ENCODE results near the gene MBNL3. TPM values are rescaled to one million over a fixed set of nuclear protein-coding genes. Genes with fewer than 3 reads are reported as not detected.

The MBNL3 gene
- polyA plus RNA-seq, 1 of the 3 experiments (the other 2 are of a cell fraction), result 0.21 TPM

DNA sequence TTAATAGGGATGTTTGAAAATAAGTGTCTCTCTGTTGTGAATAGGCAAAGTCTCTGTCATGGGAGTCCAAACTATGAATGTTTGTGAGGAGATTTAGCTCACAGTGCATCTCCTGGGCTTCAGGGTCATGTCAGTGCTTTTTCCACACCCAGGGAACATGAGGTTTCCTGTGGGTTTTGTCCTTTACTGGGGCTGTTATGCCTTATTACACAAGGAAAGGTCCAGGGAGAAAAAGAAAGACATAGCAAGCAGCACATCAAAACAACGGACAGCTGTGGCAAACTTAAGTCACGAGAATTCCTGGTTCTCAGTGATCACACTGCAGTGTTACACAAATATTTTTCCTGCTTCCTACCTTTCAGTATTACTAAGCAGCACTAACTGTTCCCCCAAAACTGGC lies 99.4 kb downstream of the MBNL3 start (continued):
- TF ChIP-seq, protein P1, sequence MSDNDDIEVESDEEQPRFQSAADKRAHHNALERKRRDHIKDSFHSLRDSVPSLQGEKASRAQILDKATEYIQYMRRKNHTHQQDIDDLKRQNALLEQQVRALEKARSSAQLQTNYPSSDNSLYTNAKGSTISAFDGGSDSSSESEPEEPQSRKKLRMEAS (IDR thresholded peaks at IDR 0.05; ENCODE audit: low read depth), result no peak

DNA sequence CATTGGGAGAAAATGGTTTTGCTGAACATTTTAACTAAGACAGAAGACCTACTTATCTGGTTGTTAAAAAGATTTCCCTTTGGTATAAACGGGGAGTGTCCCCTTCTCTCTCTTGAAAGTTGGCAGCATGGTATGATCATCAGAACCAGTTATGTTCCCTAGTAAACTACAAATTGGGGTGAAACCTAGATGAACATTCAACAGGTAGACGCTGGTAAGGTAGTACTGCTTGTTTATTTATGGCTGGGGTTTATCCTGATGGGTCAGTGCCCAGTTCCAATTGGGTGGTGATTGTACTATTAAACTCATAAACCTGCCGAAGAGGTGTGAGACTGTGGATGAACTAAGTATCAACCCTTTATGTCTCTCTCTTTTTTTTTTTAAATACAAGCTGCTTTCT lies 100.5 kb downstream of the MBNL3 start:
- no peak overlapping the region for H3K4me3 ChIP-seq (ENCODE audit: low read depth in 2 of 2, low read length in 1 of 2)
- H3K9me2 ChIP-seq, result no peaks in the 10 kb centered on the region
- no peak for DNase-seq
- no peak overlapping the region for H3K27ac ChIP-seq (ENCODE audit: low read depth in 2 of 2, low read length in 1 of 2)
- no peaks in the 10 kb centered on the region for H3K79me2 ChIP-seq (ENCODE audit: insufficient read depth)
- no peak overlapping the region for H3K4me2 ChIP-seq
- ChIA-PET POLR2A (no interaction called here), CTCF (no interaction called here)
- no peak overlapping the region for H3K9ac ChIP-seq
- no peaks in the 10 kb centered on the region for H4K20me1 ChIP-seq (ENCODE audit: insufficient read depth)
- TF ChIP-seq RAD21 (IDR thresholded peaks at IDR 0.05; ENCODE audit: low read length), result no peak
- no peak for TF ChIP-seq MEF2A (IDR thresholded peaks at IDR 0.05; ENCODE audit: borderline replicate concordance, low read depth)
- TF ChIP-seq GATA2 (CRISPR knock-in tag; IDR thresholded peaks at IDR 0.05), result no peak
- H3K27me3 ChIP-seq (ENCODE audit: insufficient read depth), result no peaks in the 10 kb centered on the region
- H3K36me3 ChIP-seq (replicated peaks in 1 of 2; ENCODE audit: control insufficient read depth in 1 of 2, insufficient read depth in 2 of 2, low read length in 1 of 2), result no peaks in the 10 kb centered on the region
- no peaks in the 10 kb centered on the region for H3K9me3 ChIP-seq
- H2AFZ ChIP-seq (ENCODE audit: low read depth), result no peak overlapping the region
- WGBS (ENCODE audit: low lambda C conversion rate), result 34% methylated on average over 3 of the region's 3 CpGs
- H3F3A ChIP-seq (replicated peaks; ENCODE audit: insufficient read depth), result no peaks in the 10 kb centered on the region
- H3K4me1 ChIP-seq (ENCODE audit: control insufficient read depth in 1 of 2, insufficient read depth in 2 of 2, low read depth in 1 of 2, low read length in 1 of 2), result no peaks in the 10 kb centered on the region; a peak in 1 of 4 replicates

DNA sequence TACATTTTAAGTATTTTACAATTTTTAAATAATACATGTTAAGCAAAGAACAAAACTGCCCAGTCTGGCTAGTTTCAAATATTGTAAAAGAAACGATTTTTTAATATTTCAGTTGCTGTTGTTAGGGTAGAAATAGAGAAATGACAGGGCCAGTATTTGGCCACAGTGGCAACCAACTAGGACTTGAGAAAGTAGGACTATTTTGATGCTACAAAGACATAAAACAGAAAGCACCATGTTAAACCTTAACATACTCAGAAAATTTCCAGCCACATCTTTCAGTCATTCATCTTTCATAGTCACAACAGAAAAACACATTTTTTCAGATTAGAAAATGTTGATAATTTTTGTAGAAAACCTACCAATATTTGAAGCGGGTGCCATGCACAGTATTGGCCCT lies 104.5 kb downstream of the MBNL3 start:
- Histone ChIP-seq H3K79me2 (ENCODE audit: insufficient read depth) (no peaks in the 10 kb centered on the region), H3K4me3 (ENCODE audit: low read depth in 2 of 2, low read length in 1 of 2) (no peak overlapping the region), H3K36me3 (replicated peaks in 1 of 2; ENCODE audit: control insufficient read depth in 1 of 2, insufficient read depth in 2 of 2, low read length in 1 of 2) (no peaks in the 10 kb centered on the region), H3K27me3 (ENCODE audit: insufficient read depth) (no peaks in the 10 kb centered on the region), H3K4me2 (no peak overlapping the region), H3F3A (replicated peaks; ENCODE audit: insufficient read depth) (no peaks in the 10 kb centered on the region), H3K9me3 (no peaks in the 10 kb centered on the region), H4K20me1 (ENCODE audit: insufficient read depth) (no peaks in the 10 kb centered on the region), H3K9ac (no peak overlapping the region), H2AFZ (ENCODE audit: low read depth) (no peak overlapping the region), H3K27ac (ENCODE audit: low read depth in 2 of 2, low read length in 1 of 2) (no peak overlapping the region), H3K4me1 (ENCODE audit: control insufficient read depth in 1 of 2, insufficient read depth in 2 of 2, low read depth in 1 of 2, low read length in 1 of 2) (no peaks in the 10 kb centered on the region), H3K9me2 (no peaks in the 10 kb centered on the region)
- DNase-seq, result no peak
- ChIA-PET POLR2A (no interaction called here), CTCF (no interaction called here)
- no peak for TF ChIP-seq RFX5 (IDR thresholded peaks at IDR 0.05; ENCODE audit: low read length)
- TF ChIP-seq TEAD4 (IDR thresholded peaks at IDR 0.05; ENCODE audit: borderline replicate concordance, insufficient read depth), result no peak
- no peak for TF ChIP-seq NRF1 (IDR thresholded peaks at IDR 0.05; ENCODE audit: low read depth, low read length)
- TF ChIP-seq, protein P2, sequence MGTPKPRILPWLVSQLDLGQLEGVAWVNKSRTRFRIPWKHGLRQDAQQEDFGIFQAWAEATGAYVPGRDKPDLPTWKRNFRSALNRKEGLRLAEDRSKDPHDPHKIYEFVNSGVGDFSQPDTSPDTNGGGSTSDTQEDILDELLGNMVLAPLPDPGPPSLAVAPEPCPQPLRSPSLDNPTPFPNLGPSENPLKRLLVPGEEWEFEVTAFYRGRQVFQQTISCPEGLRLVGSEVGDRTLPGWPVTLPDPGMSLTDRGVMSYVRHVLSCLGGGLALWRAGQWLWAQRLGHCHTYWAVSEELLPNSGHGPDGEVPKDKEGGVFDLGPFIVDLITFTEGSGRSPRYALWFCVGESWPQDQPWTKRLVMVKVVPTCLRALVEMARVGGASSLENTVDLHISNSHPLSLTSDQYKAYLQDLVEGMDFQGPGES (IDR thresholded peaks at IDR 0.05; ENCODE audit: low read depth, low read length), result no peak
- no peak for TF ChIP-seq RCOR1 (IDR thresholded peaks at IDR 0.05; ENCODE audit: low read length)
- no peak for TF ChIP-seq GABPA (IDR thresholded peaks at IDR 0.05; ENCODE audit: low read depth)
- TF ChIP-seq ELF1 (IDR thresholded peaks at IDR 0.05), result no peak
- no peak for TF ChIP-seq FOXM1 (IDR thresholded peaks at IDR 0.05; ENCODE audit: low read depth)
- 28% methylated on average over 2 of the region's 2 CpGs for WGBS (ENCODE audit: low lambda C conversion rate)
